BLaER1 treated with 17β-estradiol and CSF1 and Interleukin-3, amounts not matched to agents 10 nM and 100 nM (cell line): ENCODE data around the gene TAF9.
A peak's percentile ranks its signal among the peaks of the same experiment; 100 is the strongest.

Source experiments
- H3K27ac ChIP-seq, 11 experiments: shearing (Covaris generic); formaldehyde crosslinking; 2 replicates each; pipeline ENCODE4 v1.8.1; 2022
- H3K27me3 ChIP-seq, 11 experiments: shearing (Covaris generic); formaldehyde crosslinking; 2 replicates each; pipeline ENCODE4 v1.8.1; 2022
- H3K36me3 ChIP-seq, 11 experiments: shearing (Covaris generic); formaldehyde crosslinking; 2 replicates each; pipeline ENCODE4 v1.8.1; 2022
- H3K4me1 ChIP-seq, 10 experiments: shearing (Covaris generic); formaldehyde crosslinking; 2 replicates each; pipeline ENCODE4 v1.8.1; 2022
- H3K4me2 ChIP-seq, 11 experiments: shearing (Covaris generic); formaldehyde crosslinking; 2 replicates each; pipeline ENCODE4 v1.8.1; 2022
- H3K4me3 ChIP-seq, 10 experiments: shearing (Covaris generic); formaldehyde crosslinking; 2 replicates each; pipeline ENCODE4 v1.8.1; 2022
- H3K9ac ChIP-seq, 11 experiments: shearing (Covaris generic); formaldehyde crosslinking; 2 replicates each; pipeline ENCODE4 v1.8.1; 2022
- H3K9me3 ChIP-seq, 11 experiments: shearing (Covaris generic); formaldehyde crosslinking; replicated peaks in 1 of 11; 2 replicates each; pipeline ENCODE4 v1.8.1; 2022
- H4K20me1 ChIP-seq, 11 experiments: shearing (Covaris generic); formaldehyde crosslinking; 2 replicates each; pipeline ENCODE4 v1.8.1; 2022
- Cebpa-rat ChIP-seq, 11 experiments: shearing (Covaris generic); IDR thresholded peaks; 2 replicates each; pipeline ENCODE4 v1.8.1; 2022

The TAF9 gene

DNA sequence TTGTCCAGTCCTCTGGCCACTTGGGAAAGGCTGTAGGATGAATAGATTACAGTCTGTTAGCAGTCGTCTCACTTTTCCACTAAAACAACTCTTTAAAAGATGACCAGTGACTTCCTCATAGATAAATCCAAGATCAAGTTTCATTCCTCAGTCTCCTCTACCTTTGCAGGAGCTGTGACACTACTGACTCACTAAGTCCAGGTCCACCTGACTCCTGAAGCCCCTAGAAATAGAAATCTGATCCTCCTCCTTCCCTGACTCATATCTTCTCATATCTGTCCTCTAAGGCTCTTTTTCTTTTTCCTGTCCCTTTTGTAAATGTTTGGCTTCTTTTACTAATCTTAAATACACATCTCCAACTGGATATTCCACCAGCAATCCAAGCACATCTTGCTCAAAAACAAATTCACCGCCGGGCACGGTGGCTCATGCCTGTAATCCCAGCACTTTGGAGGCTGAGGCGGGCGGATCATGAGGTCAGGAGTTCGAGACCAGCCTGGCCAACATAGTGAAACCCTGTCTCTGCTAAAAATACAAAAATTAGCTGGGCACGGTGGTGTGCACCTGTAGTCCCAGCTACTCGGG, 39.3 kb downstream of the TAF9 start:
- H3K4me1 ChIP-seq = peaks cover 16 to 22% (median 20%) of the 10 kb centered on the region in 10 experiments
- no peak overlapping the region for H3K9ac ChIP-seq
- no peaks in the 10 kb centered on the region for H4K20me1 ChIP-seq
- no peaks in the 10 kb centered on the region for H3K9me3 ChIP-seq
- no peaks in the 10 kb centered on the region for H3K27me3 ChIP-seq
- H3K4me3 ChIP-seq = no peak overlapping the region
- no peaks in the 10 kb centered on the region for H3K36me3 ChIP-seq
- no peak for TF ChIP-seq Cebpa-rat (IDR thresholded peaks at IDR 0.05)
- H3K27ac ChIP-seq = no peak overlapping the region
- no peak overlapping the region for H3K4me2 ChIP-seq

- Histone ChIP-seq H3K9me3 (no peaks in the 10 kb centered on the region), H3K27me3 (no peaks in the 10 kb centered on the region), H4K20me1 (no peaks in the 10 kb centered on the region), H3K4me1 (peaks cover 0 to under 1% (median under 1%) of the 10 kb centered on the region in 10 experiments; a peak in 5 of 20 replicates), H3K4me2 (no peak overlapping the region), H3K27ac (no peak overlapping the region), H3K36me3 (peaks cover 0 to 4% (median 0%) of the 10 kb centered on the region in 11 experiments; a peak in 2 of 22 replicates), H3K9ac (no peak overlapping the region), H3K4me3 (no peak overlapping the region)
- TF ChIP-seq Cebpa-rat (IDR thresholded peaks at IDR 0.05) = no peak
These were observed 43.0 kb downstream of the TAF9 start for GRCh38 chr5:69326365-69326764.

- Histone ChIP-seq H4K20me1 (no peaks in the 10 kb centered on the region), H3K27ac (peak overlapping the region in 9 of 11 experiments; percentile 27 to 71 (median 61); a peak in 17 of 22 replicates), H3K9ac (peak overlapping the region in 1 of 11 experiments; percentile 43; a peak in 1 of 22 replicates), H3K4me3 (no peak overlapping the region), H3K9me3 (no peaks in the 10 kb centered on the region), H3K36me3 (peaks cover 24 to 48% (median 30%) of the 10 kb centered on the region in 11 experiments; a peak in 21 of 22 replicates), H3K4me1 (peaks cover 0 to 38% (median 17%) of the 10 kb centered on the region in 10 experiments; a peak in 11 of 20 replicates), H3K27me3 (no peaks in the 10 kb centered on the region), H3K4me2 (peak overlapping the region in 8 of 11 experiments; percentile 8 to 60 (median 32); a peak in 12 of 22 replicates)
- peak in 1 of 11 experiments; percentile 31; a peak in 2 of 22 replicates for TF ChIP-seq Cebpa-rat (IDR thresholded peaks at IDR 0.05)
These were observed 51.9 kb downstream of the TAF9 start for GRCh38 chr5:69317391-69317790.

GRCh38 chr5:69315972-69316371, 53.3 kb downstream of the TAF9 start:
- Histone ChIP-seq H3K9me3 (peaks cover 0 to 4% (median 0%) of the 10 kb centered on the region in 11 experiments; a peak in 6 of 22 replicates), H4K20me1 (no peaks in the 10 kb centered on the region), H3K4me1 (peaks cover 0 to 43% (median 18%) of the 10 kb centered on the region in 10 experiments; a peak in 11 of 20 replicates), H3K36me3 (peaks cover 25 to 56% (median 35%) of the 10 kb centered on the region in 11 experiments; a peak in 21 of 22 replicates), H3K4me2 (no peak overlapping the region), H3K27me3 (no peaks in the 10 kb centered on the region), H3K9ac (no peak overlapping the region), H3K4me3 (no peak overlapping the region), H3K27ac (peak overlapping the region in 5 of 11 experiments; percentile 56 to 71 (median 62); a peak in 8 of 22 replicates)
- TF ChIP-seq Cebpa-rat (IDR thresholded peaks at IDR 0.05) = no peak
